Neural crest cell (in vitro differentiated cells): ENCODE data around the gene MAP4K1. TPM values are rescaled to one million over a fixed set of nuclear protein-coding genes. Genes with fewer than 3 reads are reported as not detected.

Source experiments
- DNase-seq: peaks from one replicate; pipeline ENCODE4 v3.0.0; 2021; ENCODE audit warnings: low read depth, mixed read lengths, low spot score
- H3K27ac Mint-ChIP-seq: one replicate; pipeline ENCODE4 v1.8.0; 2021; ENCODE audit warnings: mild to moderate bottlenecking, mixed read lengths; ENCODE audit not compliant: unreplicated experiment
- H3K27me3 Mint-ChIP-seq: 2 replicates; pipeline ENCODE4 v1.8.0; 2021; ENCODE audit warnings: low read depth, mild to moderate bottlenecking, mixed read lengths
- H3K36me3 Mint-ChIP-seq: 2 replicates; pipeline ENCODE4 v1.8.0; 2021; ENCODE audit warnings: low read depth, mild to moderate bottlenecking, mixed read lengths
- H3K4me1 Mint-ChIP-seq: 2 replicates; pipeline ENCODE4 v1.8.0; 2021; ENCODE audit warnings: mixed read lengths
- H3K4me3 Mint-ChIP-seq: one replicate; pipeline ENCODE4 v1.8.0; 2021; ENCODE audit warnings: mild to moderate bottlenecking, mixed read lengths
- H3K9me3 Mint-ChIP-seq: 2 replicates; pipeline ENCODE4 v1.8.0; 2021; ENCODE audit warnings: mixed read lengths
- total RNA-seq: library from RNA; stranded (reverse); gene quantifications from 2 replicates; pipeline ENCODE4 v1.2.1, GENCODE V29; 2021
- TF ChIP-seq, protein P1 (sequence below): fragments of 200-600 bp; sonication (generic); conservative IDR thresholded peaks from 2 replicates; pipeline ENCODE4 v1.5.0; 2021; ENCODE audit warnings: antibody characterized with exemption, mild to moderate bottlenecking

Gene MAP4K1
- total RNA-seq, 1 donor from 2014 or later: 3.4 TPM

DNA sequence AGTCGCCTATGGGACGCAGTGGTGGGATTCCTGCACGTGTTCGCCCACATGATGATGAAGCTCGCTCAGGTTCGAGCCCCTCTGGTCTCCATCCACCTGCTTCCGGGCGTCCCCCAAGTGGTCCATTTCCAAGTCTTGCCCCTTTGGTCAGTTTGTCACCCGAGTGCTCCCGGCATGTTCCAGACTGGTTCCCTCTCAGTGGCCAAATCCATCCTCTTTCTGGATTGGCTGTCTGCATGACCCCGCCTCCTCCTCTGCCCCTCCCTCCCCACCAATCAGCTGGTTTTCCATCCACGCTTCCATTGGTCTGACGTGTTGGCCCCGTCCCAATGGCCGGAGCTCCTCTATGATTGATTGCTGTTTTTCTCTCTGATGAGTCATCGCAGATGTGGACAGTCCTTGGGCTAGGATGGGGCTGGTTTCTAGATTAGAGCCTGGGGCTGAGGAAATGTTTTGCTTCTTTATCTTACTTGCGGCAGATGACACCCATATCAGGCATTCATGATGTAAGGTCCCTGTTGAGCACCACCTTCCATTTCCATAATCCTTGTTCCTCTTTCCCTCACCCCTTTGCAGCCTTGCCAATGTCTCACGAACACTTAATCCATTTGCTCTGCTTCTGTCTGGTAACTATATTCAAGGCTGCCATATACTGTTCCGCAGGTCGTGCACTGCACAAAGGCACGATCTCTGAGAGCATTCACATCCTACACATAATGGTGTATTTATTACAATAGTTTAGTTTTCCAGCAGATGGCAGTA, 73.8 kb downstream of the MAP4K1 start:
- peaks cover 4% of the 10 kb centered on the region for H3K27me3 Mint-ChIP-seq
- no peak overlapping the region for H3K27ac Mint-ChIP-seq
- TF ChIP-seq, protein P1, sequence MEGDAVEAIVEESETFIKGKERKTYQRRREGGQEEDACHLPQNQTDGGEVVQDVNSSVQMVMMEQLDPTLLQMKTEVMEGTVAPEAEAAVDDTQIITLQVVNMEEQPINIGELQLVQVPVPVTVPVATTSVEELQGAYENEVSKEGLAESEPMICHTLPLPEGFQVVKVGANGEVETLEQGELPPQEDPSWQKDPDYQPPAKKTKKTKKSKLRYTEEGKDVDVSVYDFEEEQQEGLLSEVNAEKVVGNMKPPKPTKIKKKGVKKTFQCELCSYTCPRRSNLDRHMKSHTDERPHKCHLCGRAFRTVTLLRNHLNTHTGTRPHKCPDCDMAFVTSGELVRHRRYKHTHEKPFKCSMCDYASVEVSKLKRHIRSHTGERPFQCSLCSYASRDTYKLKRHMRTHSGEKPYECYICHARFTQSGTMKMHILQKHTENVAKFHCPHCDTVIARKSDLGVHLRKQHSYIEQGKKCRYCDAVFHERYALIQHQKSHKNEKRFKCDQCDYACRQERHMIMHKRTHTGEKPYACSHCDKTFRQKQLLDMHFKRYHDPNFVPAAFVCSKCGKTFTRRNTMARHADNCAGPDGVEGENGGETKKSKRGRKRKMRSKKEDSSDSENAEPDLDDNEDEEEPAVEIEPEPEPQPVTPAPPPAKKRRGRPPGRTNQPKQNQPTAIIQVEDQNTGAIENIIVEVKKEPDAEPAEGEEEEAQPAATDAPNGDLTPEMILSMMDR: peak; percentile 73
- H3K4me3 Mint-ChIP-seq: no peak overlapping the region
- H3K4me1 Mint-ChIP-seq: peaks cover 6% of the 10 kb centered on the region
- no peak for DNase-seq
- H3K36me3 Mint-ChIP-seq: no peaks in the 10 kb centered on the region
- H3K9me3 Mint-ChIP-seq: no peaks in the 10 kb centered on the region

DNA sequence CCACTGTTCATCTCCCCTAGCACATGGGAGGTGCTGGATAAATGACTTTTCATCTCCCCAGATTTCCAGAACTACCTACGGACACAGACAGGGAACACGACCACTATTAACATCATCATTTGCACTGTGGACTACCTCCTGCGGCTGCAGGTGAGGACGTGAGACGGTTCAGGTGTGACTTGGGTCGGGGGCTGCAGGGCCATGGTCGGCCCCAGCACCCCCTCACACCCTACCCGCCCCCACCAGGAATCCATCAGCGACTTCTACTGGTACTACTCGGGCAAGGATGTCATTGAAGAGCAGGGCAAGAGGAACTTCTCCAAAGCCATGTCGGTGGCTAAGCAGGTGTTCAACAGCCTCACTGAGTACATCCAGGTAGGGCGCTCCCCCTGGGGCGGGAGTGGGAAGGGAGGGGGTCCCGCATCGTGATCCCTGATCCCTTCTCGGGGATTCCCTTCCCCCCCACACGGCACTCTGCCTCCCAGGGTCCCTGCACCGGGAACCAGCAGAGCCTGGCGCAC, 74.4 kb downstream of the MAP4K1 start:
- no peak overlapping the region for H3K4me3 Mint-ChIP-seq
- peaks cover 4% of the 10 kb centered on the region for H3K27me3 Mint-ChIP-seq
- no peak overlapping the region for H3K27ac Mint-ChIP-seq

DNA sequence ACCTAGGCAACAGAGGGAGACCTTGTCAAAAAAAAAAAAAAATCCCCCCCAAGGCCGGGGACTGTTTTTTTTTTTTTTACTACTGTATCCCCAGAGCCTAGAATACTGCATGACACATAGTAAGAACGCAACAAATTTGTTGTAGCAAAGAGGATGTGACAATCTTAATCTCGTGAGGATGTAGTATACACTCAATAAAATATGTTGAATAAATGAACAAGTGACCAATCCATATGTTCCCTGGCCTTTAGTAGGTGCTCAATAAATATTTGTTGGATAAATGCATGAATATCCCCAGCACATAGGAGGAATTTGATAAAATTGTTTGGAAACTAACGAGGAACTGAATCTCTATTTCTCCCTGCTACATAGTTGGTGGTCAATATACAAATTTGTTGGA, 75.7 kb downstream of the MAP4K1 start:
- TF ChIP-seq, protein P1: no peak
- no peaks in the 10 kb centered on the region for H3K36me3 Mint-ChIP-seq
- peaks cover 6% of the 10 kb centered on the region for H3K4me1 Mint-ChIP-seq

More for the DNA sequence above, 74.4 kb downstream of the MAP4K1 start:
- Mint-ChIP-seq H3K36me3 (no peaks in the 10 kb centered on the region), H3K4me1 (peaks cover 6% of the 10 kb centered on the region), H3K9me3 (no peaks in the 10 kb centered on the region)
- no peak for DNase-seq
- TF ChIP-seq, protein P1: no peak

DNA sequence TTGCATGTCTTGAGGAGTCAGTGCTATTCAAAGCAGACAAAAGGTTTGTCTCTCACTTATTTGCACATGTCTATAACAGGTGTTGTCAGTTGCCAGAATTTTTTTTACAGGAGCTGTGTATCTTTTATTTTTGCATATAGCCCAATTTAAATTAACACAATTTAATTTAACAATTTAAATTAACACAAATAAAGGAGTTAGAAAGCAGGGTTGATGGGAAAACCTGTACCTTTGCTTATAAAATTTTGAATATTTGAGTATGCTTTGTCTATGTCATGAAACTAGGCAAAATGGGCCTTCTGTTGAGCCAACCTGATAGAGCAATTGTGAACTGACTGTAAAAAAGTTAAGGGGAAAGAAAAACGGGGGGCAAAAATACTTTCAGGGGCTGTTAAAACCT, 78.0 kb downstream of the MAP4K1 start:
- no peak for DNase-seq
- peaks cover 6% of the 10 kb centered on the region for H3K4me1 Mint-ChIP-seq
- H3K4me3 Mint-ChIP-seq: no peak overlapping the region
- TF ChIP-seq, protein P1: no peak
- H3K36me3 Mint-ChIP-seq: no peaks in the 10 kb centered on the region
- peaks cover 4% of the 10 kb centered on the region for H3K27me3 Mint-ChIP-seq
- no peak overlapping the region for H3K27ac Mint-ChIP-seq
- H3K9me3 Mint-ChIP-seq: peaks cover 10% of the 10 kb centered on the region

More for the DNA sequence above, 75.7 kb downstream of the MAP4K1 start:
- Mint-ChIP-seq H3K4me3 (no peak overlapping the region), H3K9me3 (peaks cover 2% of the 10 kb centered on the region), H3K27me3 (peaks cover 4% of the 10 kb centered on the region), H3K27ac (no peak overlapping the region)
- no peak for DNase-seq

DNA sequence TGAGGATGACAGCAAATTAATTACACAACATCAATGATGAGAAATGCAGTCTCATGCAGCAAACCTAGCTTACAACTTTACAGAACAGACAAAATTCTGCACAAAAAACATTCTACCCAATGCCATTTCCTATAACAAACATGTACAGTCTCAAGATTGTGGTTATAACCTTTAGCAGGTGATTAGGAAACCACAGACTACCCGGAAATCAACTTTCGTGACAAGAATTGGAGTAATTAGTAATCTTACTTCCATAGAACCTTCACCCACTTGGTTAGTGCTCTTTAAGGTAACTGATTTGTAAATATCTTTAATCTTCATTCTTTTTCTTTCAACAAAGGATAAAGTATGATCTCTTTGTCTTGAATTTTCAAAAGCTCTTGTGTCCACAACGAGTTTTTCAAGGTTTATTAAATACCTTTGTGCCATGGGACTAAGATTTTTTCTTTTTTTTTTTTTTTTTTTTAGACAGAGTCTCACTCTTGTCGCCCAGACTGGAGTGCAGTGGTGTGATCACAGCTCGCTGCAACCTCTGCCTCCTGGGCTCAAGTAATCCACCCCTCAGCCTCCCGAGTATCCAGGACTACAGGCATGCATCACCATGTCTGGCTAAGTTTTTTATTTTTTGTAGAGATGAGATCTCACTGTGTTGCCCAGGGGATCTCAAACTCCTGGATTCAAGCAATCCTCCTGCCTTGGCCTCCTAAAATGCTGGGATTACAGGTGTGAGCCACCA, 78.8 kb downstream of the MAP4K1 start:
- no peak for DNase-seq
- TF ChIP-seq, protein P1: no peak
- Mint-ChIP-seq H3K4me1 (no peaks in the 10 kb centered on the region), H3K27ac (no peak overlapping the region), H3K27me3 (peaks cover 4% of the 10 kb centered on the region), H3K36me3 (no peaks in the 10 kb centered on the region), H3K4me3 (no peak overlapping the region), H3K9me3 (peaks cover 10% of the 10 kb centered on the region)
